OCI-LY1 (cell line): ENCODE results near the gene TMCO2.

Experiments
- CTCF ChIP-seq: fragments of 200-600 bp; sonication (generic), shearing (Covaris generic); IDR thresholded peaks from 2 replicates; pipeline ENCODE4 v1.5.1; 2017; ENCODE audit warnings: mild to moderate bottlenecking, antibody characterized with exemption, low read length, moderate library complexity, mixed read lengths
- EZH2 ChIP-seq: fragments of 200-600 bp; sonication (generic), shearing (Covaris generic); IDR thresholded peaks from 2 replicates; pipeline ENCODE4 v1.8.0; 2017; ENCODE audit warnings: borderline replicate concordance, mixed run types, mild to moderate bottlenecking, antibody characterized with exemption, low read length, moderate library complexity, mixed read lengths

GRCh38 chr1:40244138-40244744 lies 3.5 kb upstream of the TMCO2 start:
- TF ChIP-seq CTCF (no peak), EZH2 (no peak)
